ENCODE data around the gene FBRSL1. TPM values are rescaled to one million over a fixed set of nuclear protein-coding genes. Genes with fewer than 3 reads are reported as not detected.

FBRSL1 gene
- total RNA-seq, 1 experiment from 2014 or later, result 124 TPM

DNA sequence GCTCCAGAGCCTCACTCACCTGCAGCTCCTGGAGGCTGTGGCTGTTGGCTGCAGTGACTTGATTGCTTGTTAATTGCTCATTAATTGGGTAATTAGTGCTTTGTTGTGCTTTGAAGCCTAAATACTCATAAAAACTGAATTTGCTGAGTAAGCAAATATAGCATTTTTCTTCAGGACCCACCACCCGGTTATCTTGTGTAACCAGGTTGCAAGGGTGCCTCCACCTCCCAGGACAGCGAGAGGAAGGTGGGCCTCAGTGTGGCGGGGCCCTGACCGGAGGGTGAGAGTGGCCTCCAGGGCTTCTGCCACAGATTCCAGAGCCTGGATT lies 48.7 kb downstream of the FBRSL1 start:
- no peaks in the 10 kb centered on the region for H4K20me1 ChIP-seq (ENCODE audit: insufficient read depth)

More for the DNA sequence above, 48.7 kb downstream of the FBRSL1 start:
- Histone ChIP-seq H3K4me2 (ENCODE audit: low read length) (no peak overlapping the region), H2AFZ (ENCODE audit: low read depth, low read length, poor library complexity, severe bottlenecking) (no peak overlapping the region), H3K4me1 (ENCODE audit: control insufficient read depth in 1 of 2, insufficient read depth in 2 of 2, low read length in 2 of 2) (no peaks in the 10 kb centered on the region), H3K79me2 (ENCODE audit: insufficient read depth, low read length) (no peaks in the 10 kb centered on the region), H3K9me3 (ENCODE audit: control insufficient read depth in 1 of 2, insufficient read depth in 1 of 2, low read depth in 1 of 2, low read length in 2 of 2) (peaks cover 2 to 9% of the 10 kb centered on the region in 2 experiments; a peak in 2 of 4 replicates), H3K9ac (ENCODE audit: low read length) (no peak overlapping the region), H3K27me3 (ENCODE audit: insufficient read depth, low read length) (no peaks in the 10 kb centered on the region), H3K36me3 (ENCODE audit: control insufficient read depth in 1 of 2, insufficient read depth in 2 of 2, low read length in 2 of 2) (no peaks in the 10 kb centered on the region), H3K27ac (ENCODE audit: low read depth, low read length) (no peak overlapping the region), H3K9me2 (ENCODE audit: insufficient read depth) (no peaks in the 10 kb centered on the region), H3K4me3 (replicated peaks in 1 of 2; ENCODE audit: low read depth in 1 of 2, low read length in 2 of 2) (no peak overlapping the region)
- CTCF ChIA-PET, result no interaction called here
- TF ChIP-seq SP1 (IDR thresholded peaks at IDR 0.05; ENCODE audit: low read depth) (no peak), SIN3A (IDR thresholded peaks at IDR 0.05; ENCODE audit: low read depth) (no peak), RAD21 (IDR thresholded peaks at IDR 0.05; ENCODE audit: low read depth) (no peak), CEBPB (IDR thresholded peaks at IDR 0.05; ENCODE audit: low read depth) (no peak), ZBTB33 (IDR thresholded peaks at IDR 0.05; ENCODE audit: extremely low read depth, insufficient replicate concordance, low read length) (no peak), CTCF (IDR thresholded peaks at IDR 0.05 in 2 of 3, conservative IDR thresholded peaks at IDR 0.05 in 1 of 3; ENCODE audit: borderline replicate concordance in 1 of 3, insufficient read depth in 1 of 3, low read depth in 2 of 3, low read length in 2 of 3) (no peak), ZFX (IDR thresholded peaks at IDR 0.05) (no peak), YY1 (IDR thresholded peaks at IDR 0.05; ENCODE audit: extremely low read depth, insufficient replicate concordance, low read depth, low read length) (no peak), POLR2A (IDR thresholded peaks at IDR 0.05; ENCODE audit: borderline replicate concordance, extremely low read depth, insufficient read depth, insufficient read length) (no peak)
- DNase-seq (ENCODE audit: low read depth, low spot score) (no peak), ATAC-seq (no peak)
- BruUV-seq (replicated peaks), result no TSS peak
- intact Hi-C loops (cut with micrococcal nuclease), result no loop called here
- POLR2A ChIA-PET, result no interaction called here
- RAD21 ChIA-PET (ENCODE audit: low non-redundant PET in 1 of 2, low total read pairs in 2 of 2, uncharacterized antibody in 2 of 2, unreplicated experiment in 2 of 2), result no interaction called here
